H9 (cell line): ENCODE data around the gene SORD. TPM values are rescaled to one million over a fixed set of nuclear protein-coding genes. Genes with fewer than 3 reads are reported as not detected.
"Not testable (repeated sequence)": the region's sequence is repeated elsewhere in the genome, so short reads cannot be mapped to it uniquely, and the experiment has no call there.

Experiments
- DNase-seq: peaks from one replicate; pipeline ENCODE4 v3.0.0-alpha.2; 2017
- H2AFZ ChIP-seq: one replicate; pipeline ENCODE4 v1.6.1; 2013; ENCODE audit warnings: mild to moderate bottlenecking, low read length, control low read depth, moderate library complexity
- H2AK5ac ChIP-seq: 2 replicates; pipeline ENCODE4 v1.6.1; 2013; ENCODE audit warnings: low read length, control low read depth, mixed read lengths; ENCODE audit not compliant: insufficient read length
- H2BK120ac ChIP-seq: one replicate; pipeline ENCODE4 v1.6.1; 2013; ENCODE audit warnings: low read depth, mild to moderate bottlenecking, low read length, control low read depth, inconsistent platforms; ENCODE audit not compliant: poor library complexity, severe bottlenecking
- H2BK12ac ChIP-seq: 2 replicates; pipeline ENCODE4 v1.6.1; 2013; ENCODE audit warnings: low read length, control low read depth, mixed read lengths, low read depth; ENCODE audit not compliant: insufficient read length
- H2BK15ac ChIP-seq: 2 replicates; pipeline ENCODE4 v1.6.1; 2013; ENCODE audit warnings: low read depth, low read length, control low read depth
- H2BK20ac ChIP-seq: one replicate; pipeline ENCODE4 v1.6.1; 2013; ENCODE audit warnings: low read depth, mild to moderate bottlenecking, low read length, control low read depth, inconsistent platforms; ENCODE audit not compliant: poor library complexity, severe bottlenecking
- H2BK5ac ChIP-seq: 2 replicates; pipeline ENCODE4 v1.6.1; 2013; ENCODE audit warnings: low read length, control low read depth, mixed read lengths; ENCODE audit not compliant: insufficient read length
- H3K14ac ChIP-seq: 2 replicates; pipeline ENCODE4 v1.6.1; 2013; ENCODE audit warnings: low read length, control low read depth; ENCODE audit not compliant: insufficient read depth
- H3K18ac ChIP-seq: 2 replicates; pipeline ENCODE4 v1.6.1; 2013; ENCODE audit warnings: low read depth, mild to moderate bottlenecking, mixed read lengths, low read length, control low read depth; ENCODE audit not compliant: insufficient read length
- H3K23ac ChIP-seq: 2 replicates; pipeline ENCODE4 v1.6.1; 2013; ENCODE audit warnings: low read length, control low read depth, mixed read lengths, low read depth; ENCODE audit not compliant: insufficient read length
- H3K23me2 ChIP-seq: 2 replicates; pipeline ENCODE4 v1.6.1; 2013; ENCODE audit warnings: low read depth, mild to moderate bottlenecking, mixed read lengths, low read length, control low read depth; ENCODE audit not compliant: insufficient read length, poor library complexity, severe bottlenecking
- H3K27ac ChIP-seq: 2 replicates; pipeline ENCODE4 v1.5.1; 2013; ENCODE audit warnings: low read length, control low read depth, mixed read lengths, low read depth; ENCODE audit not compliant: insufficient read length
- H3K27me3 ChIP-seq: 2 replicates; pipeline ENCODE4 v1.6.1; 2013; ENCODE audit warnings: low read length, control low read depth, inconsistent platforms; ENCODE audit not compliant: insufficient read depth
- H3K4ac ChIP-seq: 2 replicates; pipeline ENCODE4 v1.6.1; 2013; ENCODE audit warnings: low read depth, mild to moderate bottlenecking, control low read depth, inconsistent platforms, low read length, moderate library complexity
- H3K4me1 ChIP-seq: 2 replicates; pipeline ENCODE4 v1.6.1; 2013; ENCODE audit warnings: low read length, control low read depth, inconsistent platforms; ENCODE audit not compliant: insufficient read depth
- H3K4me2 ChIP-seq: 2 replicates; pipeline ENCODE4 v1.6.1; 2013; ENCODE audit warnings: low read length, control low read depth, mixed read lengths; ENCODE audit not compliant: insufficient read length, insufficient read depth
- H3K56ac ChIP-seq: 2 replicates; pipeline ENCODE4 v1.6.1; 2013; ENCODE audit warnings: low read depth, mild to moderate bottlenecking, mixed read lengths, low read length, control low read depth; ENCODE audit not compliant: insufficient read length
- H3K79me1 ChIP-seq: 2 replicates; pipeline ENCODE4 v1.6.1; 2013; ENCODE audit warnings: low read depth, mild to moderate bottlenecking, moderate library complexity, low read length, control low read depth, inconsistent platforms; ENCODE audit not compliant: insufficient read depth, poor library complexity, severe bottlenecking
- H3K79me2 ChIP-seq: 2 replicates; pipeline ENCODE4 v1.6.1; 2013; ENCODE audit warnings: low read length, control low read depth, inconsistent platforms; ENCODE audit not compliant: insufficient read depth
- H3K9ac ChIP-seq: 2 replicates; pipeline ENCODE4 v1.6.1; 2013; ENCODE audit warnings: low read length, control low read depth, mixed read lengths; ENCODE audit not compliant: insufficient read length; ENCODE audit errors: extremely low read depth
- H3K9me3 ChIP-seq: one replicate; pipeline ENCODE4 v1.6.1; 2013; ENCODE audit warnings: low read depth, low read length, inconsistent platforms; ENCODE audit not compliant: control insufficient read depth
- H3T11ph ChIP-seq: one replicate; pipeline ENCODE4 v1.6.1; 2013; ENCODE audit warnings: mild to moderate bottlenecking, low read length, control low read depth, inconsistent platforms
- H4K20me1 ChIP-seq: one replicate; pipeline ENCODE4 v1.6.1; 2013; ENCODE audit not compliant: control insufficient read depth, insufficient read length, insufficient read depth
- H4K5ac ChIP-seq: 2 replicates; pipeline ENCODE4 v1.6.1; 2013; ENCODE audit warnings: low read depth, mild to moderate bottlenecking, mixed read lengths, low read length, control low read depth; ENCODE audit not compliant: insufficient read length
- H4K8ac ChIP-seq: replicated peaks from 2 replicates; pipeline ENCODE4 v1.6.1; 2013; ENCODE audit warnings: low read length, control low read depth, mixed read lengths, low read depth; ENCODE audit not compliant: insufficient read length
- H4K91ac ChIP-seq: 2 replicates; pipeline ENCODE4 v1.6.1; 2013; ENCODE audit warnings: low read depth, mild to moderate bottlenecking, moderate library complexity, mixed read lengths, low read length, control low read depth; ENCODE audit not compliant: insufficient read length
- H3K27ac Mint-ChIP-seq, 3 experiments: 2 replicates in 2 of 3; 3 replicates in 1 of 3; pipeline ENCODE4 v1.8.0; 2020 to 2021; ENCODE audit warnings: mixed read lengths in 3 of 3, mild to moderate bottlenecking in 1 of 3, moderate library complexity in 1 of 3
- H3K27me3 Mint-ChIP-seq: 2 replicates; pipeline ENCODE4 v1.8.0; 2021; ENCODE audit warnings: low read depth, mild to moderate bottlenecking, moderate library complexity, mixed read lengths
- H3K36me3 Mint-ChIP-seq, 3 experiments: 2 replicates in 2 of 3; 3 replicates in 1 of 3; pipeline ENCODE4 v1.8.0; 2020 to 2021; ENCODE audit warnings: low read depth in 3 of 3, mixed read lengths in 3 of 3; ENCODE audit not compliant: insufficient read depth in 1 of 3
- H3K4me1 Mint-ChIP-seq, 2 experiments: 2 replicates each; pipeline ENCODE4 v1.8.0; 2020; ENCODE audit warnings: mixed read lengths in 2 of 2
- H3K4me3 Mint-ChIP-seq, 2 experiments: 2 replicates in 1 of 2; 3 replicates in 1 of 2; pipeline ENCODE4 v1.8.0; 2020 to 2021; ENCODE audit warnings: mild to moderate bottlenecking in 2 of 2, mixed read lengths in 2 of 2, moderate library complexity in 1 of 2
- H3K9me3 Mint-ChIP-seq, 2 experiments: 2 replicates in 1 of 2; 3 replicates in 1 of 2; pipeline ENCODE4 v1.8.0; 2020; ENCODE audit warnings: mild to moderate bottlenecking in 2 of 2, mixed read lengths in 2 of 2, moderate library complexity in 1 of 2
- WGBS: extraction: QIAGEN DNeasy Blood & Tissue Kit; methylation state at CpG from one replicate; pipeline ENCODE4 v1.1.7; 2013; ENCODE audit warnings: missing lambda C conversion rate, low lambda C conversion rate, mixed read lengths; ENCODE audit not compliant: insufficient read length; ENCODE audit errors: extremely low coverage; 5-methylcytosine and 5-hydroxymethylcytosine counted together
- total RNA-seq: library from RNA; stranded (reverse); gene quantifications from 2 replicates; pipeline ENCODE4 v1.2.1, GENCODE V29; 2021

The SORD gene
- total RNA-seq, 1 experiment from 2014 or later = 35.2 TPM

DNA sequence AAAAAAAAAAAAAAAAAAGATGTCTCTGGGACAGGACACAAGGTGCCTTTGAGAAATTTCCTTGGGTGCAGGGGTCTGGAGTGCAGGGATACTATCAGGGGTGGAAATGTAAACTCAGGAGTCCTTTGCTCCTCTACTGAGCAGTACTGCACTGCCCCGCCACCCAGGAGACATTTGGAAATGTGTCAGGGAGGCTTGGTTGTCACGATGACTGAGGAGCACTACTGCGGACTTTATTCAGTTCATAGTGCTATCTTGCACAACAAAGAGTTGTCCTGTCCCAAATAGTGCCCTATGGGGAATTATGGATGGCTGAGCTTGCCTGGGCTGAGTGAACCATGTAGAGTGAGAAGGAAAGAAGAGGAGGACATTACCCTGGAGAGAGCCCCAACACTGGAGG is 2.6 kb downstream of the SORD start:
- H3K23ac ChIP-seq, H3K4me1 ChIP-seq, H3K23me2 ChIP-seq, H3K4me2 ChIP-seq, H3K9ac ChIP-seq, H3K4ac ChIP-seq, H3T11ph ChIP-seq, H4K91ac ChIP-seq, H3K79me2 ChIP-seq, H3K27me3 Mint-ChIP-seq, H4K5ac ChIP-seq, H2BK15ac ChIP-seq, H3K18ac ChIP-seq, H2BK120ac ChIP-seq, H2AK5ac ChIP-seq, H3K9me3 ChIP-seq, H2BK5ac ChIP-seq, H3K79me1 ChIP-seq, H3K27ac ChIP-seq, DNase-seq, H2BK20ac ChIP-seq, H3K14ac ChIP-seq, H3K27me3 ChIP-seq, H4K8ac ChIP-seq, H3K27ac Mint-ChIP-seq, H3K56ac ChIP-seq, H4K20me1 ChIP-seq, H2AFZ ChIP-seq, H2BK12ac ChIP-seq: not testable (repeated sequence)
- Mint-ChIP-seq H3K9me3 (peaks cover 4 to 11% of the 10 kb centered on the region in 2 experiments; a peak in 3 of 5 replicates), H3K4me1 (peaks cover 14 to 17% of the 10 kb centered on the region in 2 experiments), H3K4me3 (peak overlapping the region in 1 of 2 experiments; percentile 55; a peak in 1 of 5 replicates), H3K36me3 (peaks cover 30 to 36% (median 31%) of the 10 kb centered on the region in 3 experiments)
- WGBS = no CpG with 5 or more reads among the region's 3 CpGs
